GM23338 (cell line): ENCODE results near the gene TANGO6. TPM values are rescaled to one million over a fixed set of nuclear protein-coding genes. Genes with fewer than 3 reads are reported as not detected.
A peak's percentile ranks its signal among the peaks of the same experiment; 100 is the strongest.

ENCODE experiments used
- ATAC-seq: fragments of 200-7000 bp; cut with Tn5 transposase; 3 replicates; pipeline ENCODE4 v1.9.1; 2020
- DNase-seq: peaks from one replicate; pipeline ENCODE4 v3.0.0-alpha.2; 2015; ENCODE audit warnings: low spot score
- H2AFZ ChIP-seq: fragments of 200-600 bp; sonication (generic); 2 replicates; pipeline ENCODE4 v1.8.0; 2016; ENCODE audit warnings: antibody characterized with exemption, mild to moderate bottlenecking, moderate library complexity
- H3F3A ChIP-seq: fragments of 200-600 bp; sonication (generic); replicated peaks from 2 replicates; pipeline ENCODE4 v1.8.0; 2017; ENCODE audit warnings: antibody characterized with exemption, mixed run types, low read depth
- H3K27ac ChIP-seq: fragments of 200-600 bp; sonication (generic); 2 replicates; pipeline ENCODE4 v1.6.1; 2016; ENCODE audit warnings: low read depth
- H3K27me3 ChIP-seq: fragments of 200-600 bp; sonication (generic); 2 replicates; pipeline ENCODE4 v1.8.0; 2016; ENCODE audit warnings: mild to moderate bottlenecking, mixed run types, moderate library complexity; ENCODE audit not compliant: insufficient read depth
- H3K36me3 ChIP-seq: fragments of 200-600 bp; sonication (generic); 2 replicates; pipeline ENCODE4 v1.8.0; 2016; ENCODE audit warnings: mild to moderate bottlenecking; ENCODE audit not compliant: insufficient read depth
- H3K4me1 ChIP-seq: fragments of 200-600 bp; sonication (generic); 2 replicates; pipeline ENCODE4 v1.8.0; 2016; ENCODE audit warnings: mild to moderate bottlenecking, moderate library complexity; ENCODE audit not compliant: insufficient read depth
- H3K4me2 ChIP-seq: fragments of 200-600 bp; sonication (generic); 2 replicates; pipeline ENCODE4 v1.7.1; 2017; ENCODE audit warnings: mixed run types
- H3K4me3 ChIP-seq: fragments of 200-600 bp; sonication (generic); 2 replicates; pipeline ENCODE4 v1.6.1; 2016; ENCODE audit warnings: mixed run types
- H3K79me2 ChIP-seq: fragments of 200-600 bp; sonication (generic); replicated peaks from 2 replicates; pipeline ENCODE4 v1.8.0; 2017; ENCODE audit warnings: mild to moderate bottlenecking; ENCODE audit not compliant: insufficient read depth
- H3K9me2 ChIP-seq: fragments of 200-600 bp; sonication (generic); 2 replicates; pipeline ENCODE4 v1.8.0; 2017; ENCODE audit not compliant: insufficient read depth
- H4K20me1 ChIP-seq: fragments of 200-600 bp; sonication (generic); replicated peaks from 2 replicates; pipeline ENCODE4 v1.8.0; 2017; ENCODE audit warnings: mild to moderate bottlenecking; ENCODE audit not compliant: insufficient read depth
- H3K27ac Mint-ChIP-seq: 2 replicates; pipeline ENCODE4 v1.8.0; 2020; ENCODE audit warnings: inconsistent platforms, mild to moderate bottlenecking, moderate library complexity, mixed read lengths
- H3K27me3 Mint-ChIP-seq: 3 replicates; pipeline ENCODE4 v1.8.0; 2022; ENCODE audit warnings: low read depth, mild to moderate bottlenecking, moderate library complexity, mixed read lengths, inconsistent platforms; ENCODE audit not compliant: insufficient read depth, poor library complexity
- H3K36me3 Mint-ChIP-seq: 3 replicates; pipeline ENCODE4 v1.8.0; 2021; ENCODE audit warnings: low read depth, mild to moderate bottlenecking, inconsistent platforms, moderate library complexity, mixed read lengths
- H3K4me1 Mint-ChIP-seq: 3 replicates; pipeline ENCODE4 v1.8.0; 2020; ENCODE audit warnings: mild to moderate bottlenecking, inconsistent platforms, mixed read lengths
- H3K4me3 Mint-ChIP-seq: 3 replicates; pipeline ENCODE4 v1.8.0; 2021; ENCODE audit warnings: moderate library complexity, mild to moderate bottlenecking, inconsistent platforms, mixed read lengths
- H3K9me3 Mint-ChIP-seq: 3 replicates; pipeline ENCODE4 v1.8.0; 2020; ENCODE audit warnings: moderate library complexity, mild to moderate bottlenecking, inconsistent platforms, mixed read lengths
- EZH2 ChIP-seq: fragments of 200-600 bp; sonication (generic); IDR thresholded peaks from one replicate; pipeline ENCODE4 v1.8.0; 2017; ENCODE audit warnings: antibody characterized with exemption, mild to moderate bottlenecking, low read depth; ENCODE audit not compliant: unreplicated experiment
- EZH2phosphoT487 ChIP-seq: fragments of 200-600 bp; sonication (generic); IDR thresholded peaks from one replicate; pipeline ENCODE4 v1.8.1; 2018; ENCODE audit warnings: antibody characterized with exemption; ENCODE audit not compliant: unreplicated experiment
- JUNB ChIP-seq: IDR thresholded peaks from one replicate; pipeline ENCODE4 v1.6.1; 2016; ENCODE audit warnings: antibody characterized with exemption; ENCODE audit not compliant: unreplicated experiment
- POLR2AphosphoS5 ChIP-seq: IDR thresholded peaks from 2 replicates; pipeline ENCODE4 v1.6.1; 2016; ENCODE audit warnings: antibody characterized with exemption, low read depth
- STAT1 ChIP-seq: IDR thresholded peaks from one replicate; pipeline ENCODE4 v1.6.1; 2016; ENCODE audit warnings: antibody characterized with exemption; ENCODE audit not compliant: unreplicated experiment
- polyA plus RNA-seq: library from polyadenylated mRNA; unstranded; fragments of >200 nt; fragmentation: Nextera tagmentation; extraction: Ambion mirVana; gene quantifications from 2 replicates; pipeline ENCODE4 v1.2.1, GENCODE V29; 2016
- total RNA-seq: library from RNA; depleted of rRNA; stranded (reverse); fragments of >200 nt; shearing (Covaris generic); gene quantifications from 2 replicates; pipeline ENCODE4 v1.2.3, GENCODE V29; 2014
- TF ChIP-seq, protein P1 (sequence below): IDR thresholded peaks from one replicate; pipeline ENCODE4 v1.6.1; 2018; ENCODE audit warnings: antibody characterized with exemption; ENCODE audit not compliant: unreplicated experiment
- TF ChIP-seq, protein P2 (sequence below), 2 experiments: fragments of 200-600 bp in 1 of 2; sonication (generic) in 1 of 2; conservative IDR thresholded peaks; 2 replicates each; pipeline versions ENCODE4 v1.5.1 to v1.6.1; 2016 to 2017; ENCODE audit warnings: antibody characterized with exemption in 2 of 2, low read depth in 2 of 2, mild to moderate bottlenecking in 2 of 2, moderate library complexity in 1 of 2

Gene TANGO6
- total and polyA plus RNA-seq, 2 experiments from 2014 or later = 7.2 to 23.2 TPM

DNA sequence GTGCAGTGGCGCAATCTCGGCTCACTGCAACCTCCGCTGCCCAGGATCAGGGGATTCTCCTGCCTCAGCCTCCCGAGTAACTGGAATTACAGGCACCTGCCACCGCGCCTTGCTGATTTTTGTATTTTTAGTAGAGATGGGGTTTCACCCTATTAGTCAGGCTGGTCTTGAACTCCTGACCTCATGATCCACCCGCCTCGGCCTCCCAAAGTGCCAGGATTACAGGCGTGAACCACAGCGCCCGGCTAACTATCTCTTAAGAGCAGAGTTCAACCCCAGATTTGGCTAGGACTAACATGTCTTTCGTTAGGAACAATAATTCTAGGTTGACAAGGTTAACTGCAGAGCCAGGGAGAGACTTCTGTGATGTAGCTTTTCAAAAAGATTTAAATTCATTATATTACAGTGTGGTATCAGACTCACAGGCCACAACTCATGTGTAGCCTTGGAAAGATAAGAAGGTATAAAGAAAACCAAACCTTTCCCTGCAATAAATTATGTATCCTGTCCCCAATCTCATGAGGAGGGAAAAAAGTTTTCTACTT, 284.7 kb downstream of the TANGO6 start (continued):
- TF ChIP-seq, protein P1, sequence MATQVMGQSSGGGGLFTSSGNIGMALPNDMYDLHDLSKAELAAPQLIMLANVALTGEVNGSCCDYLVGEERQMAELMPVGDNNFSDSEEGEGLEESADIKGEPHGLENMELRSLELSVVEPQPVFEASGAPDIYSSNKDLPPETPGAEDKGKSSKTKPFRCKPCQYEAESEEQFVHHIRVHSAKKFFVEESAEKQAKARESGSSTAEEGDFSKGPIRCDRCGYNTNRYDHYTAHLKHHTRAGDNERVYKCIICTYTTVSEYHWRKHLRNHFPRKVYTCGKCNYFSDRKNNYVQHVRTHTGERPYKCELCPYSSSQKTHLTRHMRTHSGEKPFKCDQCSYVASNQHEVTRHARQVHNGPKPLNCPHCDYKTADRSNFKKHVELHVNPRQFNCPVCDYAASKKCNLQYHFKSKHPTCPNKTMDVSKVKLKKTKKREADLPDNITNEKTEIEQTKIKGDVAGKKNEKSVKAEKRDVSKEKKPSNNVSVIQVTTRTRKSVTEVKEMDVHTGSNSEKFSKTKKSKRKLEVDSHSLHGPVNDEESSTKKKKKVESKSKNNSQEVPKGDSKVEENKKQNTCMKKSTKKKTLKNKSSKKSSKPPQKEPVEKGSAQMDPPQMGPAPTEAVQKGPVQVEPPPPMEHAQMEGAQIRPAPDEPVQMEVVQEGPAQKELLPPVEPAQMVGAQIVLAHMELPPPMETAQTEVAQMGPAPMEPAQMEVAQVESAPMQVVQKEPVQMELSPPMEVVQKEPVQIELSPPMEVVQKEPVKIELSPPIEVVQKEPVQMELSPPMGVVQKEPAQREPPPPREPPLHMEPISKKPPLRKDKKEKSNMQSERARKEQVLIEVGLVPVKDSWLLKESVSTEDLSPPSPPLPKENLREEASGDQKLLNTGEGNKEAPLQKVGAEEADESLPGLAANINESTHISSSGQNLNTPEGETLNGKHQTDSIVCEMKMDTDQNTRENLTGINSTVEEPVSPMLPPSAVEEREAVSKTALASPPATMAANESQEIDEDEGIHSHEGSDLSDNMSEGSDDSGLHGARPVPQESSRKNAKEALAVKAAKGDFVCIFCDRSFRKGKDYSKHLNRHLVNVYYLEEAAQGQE = no peak

DNA sequence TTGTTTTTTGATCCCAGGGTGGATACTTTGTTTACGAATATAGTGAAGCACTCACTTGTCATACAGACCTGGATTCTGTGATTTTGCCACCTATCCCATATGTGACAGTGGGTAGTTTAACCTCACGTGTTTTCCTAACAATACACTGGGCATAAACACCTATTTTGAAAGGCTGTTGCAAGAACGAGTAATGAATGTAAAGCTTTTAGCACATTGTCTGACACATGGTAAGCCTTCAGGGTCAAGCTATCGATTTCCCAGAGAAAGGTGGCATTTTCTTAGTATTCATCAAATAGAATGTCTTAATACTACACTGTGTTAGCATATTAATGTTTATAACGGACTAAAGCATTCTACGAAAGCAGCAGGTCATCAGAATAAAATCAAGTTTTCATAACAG, 287.1 kb downstream of the TANGO6 start:
- peaks cover 38% of the 10 kb centered on the region for H4K20me1 ChIP-seq
- H3K27ac ChIP-seq = peak overlapping the region; percentile 100; the same call in 1 of the 2 replicates
- ATAC-seq (no peak), DNase-seq (no peak)
- H3K36me3 ChIP-seq = no peaks in the 10 kb centered on the region
- Mint-ChIP-seq H3K4me1 (peaks cover 34% of the 10 kb centered on the region), H3K27me3 (peaks cover 12% of the 10 kb centered on the region), H3K9me3 (no peaks in the 10 kb centered on the region), H3K4me3 (peak overlapping the region; percentile 96), H3K27ac (no peak overlapping the region), H3K36me3 (peaks cover 49% of the 10 kb centered on the region)
- peak overlapping the region; percentile 99 for H3K4me3 ChIP-seq
- peaks cover 18% of the 10 kb centered on the region for H3K4me1 ChIP-seq
- no peaks in the 10 kb centered on the region for H3K27me3 ChIP-seq
- no peak overlapping the region for H2AFZ ChIP-seq
- no peaks in the 10 kb centered on the region for H3K9me2 ChIP-seq
- TF ChIP-seq STAT1 (no peak), JUNB (no peak), EZH2 (no peak), EZH2phosphoT487 (no peak)
- TF ChIP-seq, protein P2, sequence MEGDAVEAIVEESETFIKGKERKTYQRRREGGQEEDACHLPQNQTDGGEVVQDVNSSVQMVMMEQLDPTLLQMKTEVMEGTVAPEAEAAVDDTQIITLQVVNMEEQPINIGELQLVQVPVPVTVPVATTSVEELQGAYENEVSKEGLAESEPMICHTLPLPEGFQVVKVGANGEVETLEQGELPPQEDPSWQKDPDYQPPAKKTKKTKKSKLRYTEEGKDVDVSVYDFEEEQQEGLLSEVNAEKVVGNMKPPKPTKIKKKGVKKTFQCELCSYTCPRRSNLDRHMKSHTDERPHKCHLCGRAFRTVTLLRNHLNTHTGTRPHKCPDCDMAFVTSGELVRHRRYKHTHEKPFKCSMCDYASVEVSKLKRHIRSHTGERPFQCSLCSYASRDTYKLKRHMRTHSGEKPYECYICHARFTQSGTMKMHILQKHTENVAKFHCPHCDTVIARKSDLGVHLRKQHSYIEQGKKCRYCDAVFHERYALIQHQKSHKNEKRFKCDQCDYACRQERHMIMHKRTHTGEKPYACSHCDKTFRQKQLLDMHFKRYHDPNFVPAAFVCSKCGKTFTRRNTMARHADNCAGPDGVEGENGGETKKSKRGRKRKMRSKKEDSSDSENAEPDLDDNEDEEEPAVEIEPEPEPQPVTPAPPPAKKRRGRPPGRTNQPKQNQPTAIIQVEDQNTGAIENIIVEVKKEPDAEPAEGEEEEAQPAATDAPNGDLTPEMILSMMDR (conservative IDR thresholded peaks at IDR 0.05; ENCODE audit: low read depth in 2 of 2) = no peak
- peak overlapping the region; percentile 80 for H3K4me2 ChIP-seq
- H3K79me2 ChIP-seq = peaks cover 92% of the 10 kb centered on the region
- peaks cover 21% of the 10 kb centered on the region for H3F3A ChIP-seq

DNA sequence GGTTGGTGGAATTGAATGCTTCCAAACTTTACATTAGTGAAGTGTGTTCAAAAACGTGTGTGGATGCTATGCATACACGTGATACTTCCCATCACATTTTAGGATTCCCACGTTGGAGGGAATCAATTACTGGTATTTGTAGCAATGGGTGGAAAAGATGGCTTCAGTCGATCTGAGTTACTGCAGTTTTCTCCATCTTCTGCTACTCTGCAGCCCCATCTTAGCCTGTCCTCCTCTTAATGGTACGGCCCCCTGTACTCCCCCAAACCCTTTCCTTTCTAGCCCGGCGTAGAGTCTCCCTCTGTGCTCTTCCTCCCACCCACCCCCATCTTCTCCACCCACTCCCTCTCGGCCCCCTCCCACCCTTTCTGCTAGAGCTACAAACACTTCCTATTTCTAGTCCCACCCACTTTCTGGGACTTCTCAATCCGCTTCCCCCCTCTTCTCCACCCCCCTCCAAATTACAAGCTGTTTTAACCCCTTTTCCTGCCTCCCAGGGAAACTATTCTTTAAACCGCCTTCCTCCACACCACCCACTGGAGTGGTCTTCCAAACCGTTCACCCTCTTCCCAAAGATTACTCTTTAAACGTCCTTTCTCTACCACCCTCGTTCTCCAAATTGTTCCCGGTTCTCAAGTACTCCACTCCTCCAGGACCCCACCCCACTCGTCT, 288.0 kb downstream of the TANGO6 start:
- Histone ChIP-seq H3K4me2 (peak overlapping the region; percentile 80), H3K9me2 (no peaks in the 10 kb centered on the region), H4K20me1 (peaks cover 37% of the 10 kb centered on the region), H2AFZ (no peak overlapping the region), H3K27ac (peak overlapping the region; percentile 100), H3K79me2 (peaks cover 93% of the 10 kb centered on the region), H3K4me1 (peaks cover 18% of the 10 kb centered on the region), H3F3A (peaks cover 24% of the 10 kb centered on the region), H3K27me3 (no peaks in the 10 kb centered on the region), H3K36me3 (peaks cover 2% of the 10 kb centered on the region; the same call in 1 of the 2 replicates), H3K4me3 (peak overlapping the region; percentile 99)
- peaks cover 34% of the 10 kb centered on the region for H3K4me1 Mint-ChIP-seq
- H3K9me3 Mint-ChIP-seq = no peaks in the 10 kb centered on the region
- H3K4me3 Mint-ChIP-seq = peak overlapping the region; percentile 96
- peak; percentile 48; the same call in 1 of the 2 replicates for TF ChIP-seq POLR2AphosphoS5
- TF ChIP-seq, protein P1 = no peak
- peaks cover 12% of the 10 kb centered on the region for H3K27me3 Mint-ChIP-seq
- peak overlapping the region; percentile 98 for H3K27ac Mint-ChIP-seq
- DNase-seq (peak; percentile 82), ATAC-seq (peak; percentile 32)
- H3K36me3 Mint-ChIP-seq = peaks cover 53% of the 10 kb centered on the region
